Measurements from ENCODE around the gene OPCML. TPM values are rescaled to one million over a fixed set of nuclear protein-coding genes. Genes with fewer than 3 reads are reported as not detected.

The OPCML gene
- polyA plus RNA-seq, 1 donor from 2014 or later = 11.6 TPM

- H2AFZ ChIP-seq (ENCODE audit: low read depth, low read length) = no peak overlapping the region
- no peaks in the 10 kb centered on the region for H3K9me2 ChIP-seq (ENCODE audit: insufficient read depth, low read length)
- no peaks in the 10 kb centered on the region for H3K27me3 ChIP-seq (ENCODE audit: insufficient read depth, low read depth, low read length)
- H4K20me1 ChIP-seq (ENCODE audit: insufficient read depth) = no peaks in the 10 kb centered on the region
- H3K9ac ChIP-seq (ENCODE audit: low read length) = no peak overlapping the region
- H3K36me3 ChIP-seq (ENCODE audit: insufficient read depth, low read length) = no peaks in the 10 kb centered on the region
- no peak for TF ChIP-seq MXI1 (conservative IDR thresholded peaks at IDR 0.05; ENCODE audit: poor library complexity, severe bottlenecking)
- TF ChIP-seq SMC3 (conservative IDR thresholded peaks at IDR 0.05; ENCODE audit: poor library complexity) = no peak
- no peak for TF ChIP-seq RAD21 (conservative IDR thresholded peaks at IDR 0.05)
- TF ChIP-seq REST (IDR thresholded peaks at IDR 0.05; ENCODE audit: borderline replicate concordance) = no peak
- TF ChIP-seq CTCF (IDR thresholded peaks at IDR 0.05; ENCODE audit: poor library complexity, severe bottlenecking) = no peak
- TF ChIP-seq EZH2 (IDR thresholded peaks at IDR 0.05; ENCODE audit: borderline replicate concordance, insufficient read depth, low read length, poor library complexity, severe bottlenecking) = no peak
- no peak for TF ChIP-seq TAF1 (IDR thresholded peaks at IDR 0.05; ENCODE audit: low read depth)
- TF ChIP-seq EP300 (conservative IDR thresholded peaks at IDR 0.05; ENCODE audit: poor library complexity, severe bottlenecking) = no peak
- no peaks in the 10 kb centered on the region for H3F3A ChIP-seq (ENCODE audit: insufficient read depth, low read length, poor library complexity, severe bottlenecking)
- no peak overlapping the region for H3K4me2 ChIP-seq (ENCODE audit: low read length)
- H3K27ac ChIP-seq (ENCODE audit: low read length) = no peak overlapping the region
- no peak overlapping the region for H3K4me3 ChIP-seq (ENCODE audit: low read length)
- no peaks in the 10 kb centered on the region for H3K79me2 ChIP-seq (replicated peaks; ENCODE audit: insufficient read depth, low read length)
- H3K9me3 ChIP-seq (ENCODE audit: low read length) = no peaks in the 10 kb centered on the region
Measured at GRCh38 chr11:133381761-133382130, 150.6 kb downstream of the OPCML start.

- TF ChIP-seq CTCF (IDR thresholded peaks at IDR 0.05; ENCODE audit: poor library complexity, severe bottlenecking) (no peak), EP300 (conservative IDR thresholded peaks at IDR 0.05; ENCODE audit: poor library complexity, severe bottlenecking) (no peak), TAF1 (IDR thresholded peaks at IDR 0.05; ENCODE audit: low read depth) (no peak), SMC3 (conservative IDR thresholded peaks at IDR 0.05; ENCODE audit: poor library complexity) (no peak), EZH2 (IDR thresholded peaks at IDR 0.05; ENCODE audit: borderline replicate concordance, insufficient read depth, low read length, poor library complexity, severe bottlenecking) (no peak), MXI1 (conservative IDR thresholded peaks at IDR 0.05; ENCODE audit: poor library complexity, severe bottlenecking) (no peak), REST (IDR thresholded peaks at IDR 0.05; ENCODE audit: borderline replicate concordance) (no peak), RAD21 (conservative IDR thresholded peaks at IDR 0.05) (no peak), POLR2AphosphoS5 (IDR thresholded peaks at IDR 0.05) (no peak)
- Histone ChIP-seq H3F3A (ENCODE audit: insufficient read depth, low read length, poor library complexity, severe bottlenecking) (no peaks in the 10 kb centered on the region), H3K9me2 (ENCODE audit: insufficient read depth, low read length) (no peaks in the 10 kb centered on the region), H3K9me3 (ENCODE audit: low read length) (no peaks in the 10 kb centered on the region), H3K36me3 (ENCODE audit: insufficient read depth, low read length) (no peaks in the 10 kb centered on the region), H4K20me1 (ENCODE audit: insufficient read depth) (no peaks in the 10 kb centered on the region), H3K4me2 (ENCODE audit: low read length) (no peak overlapping the region), H2AFZ (ENCODE audit: low read depth, low read length) (no peak overlapping the region), H3K4me3 (ENCODE audit: low read length) (no peak overlapping the region), H3K9ac (ENCODE audit: low read length) (no peak overlapping the region), H3K79me2 (replicated peaks; ENCODE audit: insufficient read depth, low read length) (no peaks in the 10 kb centered on the region), H3K27ac (ENCODE audit: low read length) (no peak overlapping the region), H3K27me3 (ENCODE audit: insufficient read depth, low read depth, low read length) (no peaks in the 10 kb centered on the region)
Measured at GRCh38 chr11:133366147-133366546, 166.2 kb downstream of the OPCML start.
